K562 (cell line): ENCODE measurements around the gene UPF2. TPM values are rescaled to one million over a fixed set of nuclear protein-coding genes. Genes with fewer than 3 reads are reported as not detected.

Source experiments
- CBFB ChIP-seq: sonication (generic); formaldehyde crosslinking; IDR thresholded peaks from 2 replicates; pipeline ENCODE4 v1.4.0; 2020; ENCODE audit warnings: mild to moderate bottlenecking, missing genetic modification reagents
- EGR1 ChIP-seq: fragments of 450-650 bp; conservative IDR thresholded peaks from 2 replicates; pipeline ENCODE4 v1.6.1; 2017; ENCODE audit warnings: mild to moderate bottlenecking
- HMGN3 ChIP-seq: IDR thresholded peaks from 2 replicates; pipeline ENCODE4 v1.6.1; 2011; ENCODE audit warnings: borderline replicate concordance, low read depth, mild to moderate bottlenecking, mixed read lengths, low read length; ENCODE audit not compliant: insufficient read length; ENCODE audit errors: extremely low read depth
- MEF2D ChIP-seq: conservative IDR thresholded peaks from 2 replicates; pipeline ENCODE4 v1.6.1; 2016; ENCODE audit warnings: low read depth, missing genetic modification characterization, missing compliant biosample characterization
- POLR2A ChIP-seq: fragments of 450-650 bp; conservative IDR thresholded peaks from 2 replicates; pipeline ENCODE4 v1.6.1; 2016
- POLR2AphosphoS2 ChIP-seq: IDR thresholded peaks from 2 replicates; pipeline ENCODE4 v1.6.1; 2012; ENCODE audit warnings: low read length, improper control_type of control experiment
- RB1 ChIP-seq: fragments of 450-650 bp; IDR thresholded peaks from 2 replicates; pipeline ENCODE4 v1.6.1; 2017; ENCODE audit warnings: low read depth, mild to moderate bottlenecking
- U2AF1 ChIP-seq: fragments of 200-400 bp; formaldehyde crosslinking; optimal IDR thresholded peaks from 2 replicates; pipeline ENCODE3; 2017; ENCODE audit warnings: mild to moderate bottlenecking, low read depth, low read length, moderate library complexity
- ZNF24 ChIP-seq: fragments of 450-650 bp; IDR thresholded peaks from 2 replicates; pipeline ENCODE4 v1.6.1; 2016
- ZNF316 ChIP-seq: fragments of 450-650 bp; IDR thresholded peaks from 2 replicates; pipeline ENCODE4 v1.6.1; 2016
- ZNF431 ChIP-seq: sonication (generic); formaldehyde crosslinking; IDR thresholded peaks from 2 replicates; pipeline ENCODE4 v1.8.0; 2022; ENCODE audit warnings: mild to moderate bottlenecking, missing genetic modification reagents
- ZNF75A ChIP-seq: fragments of 450-650 bp; formaldehyde crosslinking; IDR thresholded peaks from 2 replicates; pipeline ENCODE4 v1.4.0; 2020; ENCODE audit warnings: mild to moderate bottlenecking
- ZNF778 ChIP-seq: fragments of 450-650 bp; formaldehyde crosslinking; IDR thresholded peaks from 2 replicates; pipeline ENCODE4 v1.4.0; 2020; ENCODE audit warnings: mild to moderate bottlenecking, moderate library complexity
- polyA plus RNA-seq, 8 experiments: library from polyadenylated mRNA; depleted of rRNA in 4 of 8; stranded (reverse) in 5 of 8; unstranded in 3 of 8; fragments of >200 nt; fragmentation: Nextera tagmentation in 2 of 8; fragmentation: Illumina TruSeq in 1 of 8; extraction: Ambion mirVana in 2 of 8; extraction: Trizol in 1 of 8; gene quantifications; 2 replicates each; pipeline versions ENCODE4 v1.2.1 to v1.2.3, GENCODE V29; 2011 to 2014; ENCODE audit warnings: inconsistent platforms in 1 of 8, missing spikeins in 1 of 8
- total RNA-seq, 7 experiments: library from RNA; depleted of rRNA in 6 of 7; stranded (reverse); fragments of >200 nt in 6 of 7; fragmentation: Illumina TruSeq in 2 of 7; extraction: Trizol in 2 of 7; gene quantifications; 2 replicates each; pipeline versions ENCODE4 v1.2.1 to v1.2.3, GENCODE V29; 2011 to 2021; ENCODE audit warnings: low replicate concordance in 1 of 7
- TF ChIP-seq, protein P1 (sequence below), 2 experiments: fragments of 450-650 bp in 1 of 2; IDR thresholded peaks; 2 replicates each; pipeline ENCODE4 v1.6.1; 2011 to 2017; ENCODE audit warnings: low read depth in 2 of 2, antibody characterized with exemption in 1 of 2, borderline replicate concordance in 1 of 2, low read length in 1 of 2, mild to moderate bottlenecking in 1 of 2, mixed read lengths in 1 of 2; ENCODE audit not compliant: control insufficient read depth in 1 of 2
- TF ChIP-seq, protein P2 (sequence below): sonication (generic); formaldehyde crosslinking; IDR thresholded peaks from 2 replicates; pipeline ENCODE4 v1.9.0; 2022; ENCODE audit warnings: mild to moderate bottlenecking, missing genetic modification reagents

Gene UPF2
- total and polyA plus RNA-seq, 9 of the 15 experiments (the other 6 are each of a cell fraction or from before 2014, with no cell fraction given), result 13.9 to 37.7 (median 23.7) TPM

DNA sequence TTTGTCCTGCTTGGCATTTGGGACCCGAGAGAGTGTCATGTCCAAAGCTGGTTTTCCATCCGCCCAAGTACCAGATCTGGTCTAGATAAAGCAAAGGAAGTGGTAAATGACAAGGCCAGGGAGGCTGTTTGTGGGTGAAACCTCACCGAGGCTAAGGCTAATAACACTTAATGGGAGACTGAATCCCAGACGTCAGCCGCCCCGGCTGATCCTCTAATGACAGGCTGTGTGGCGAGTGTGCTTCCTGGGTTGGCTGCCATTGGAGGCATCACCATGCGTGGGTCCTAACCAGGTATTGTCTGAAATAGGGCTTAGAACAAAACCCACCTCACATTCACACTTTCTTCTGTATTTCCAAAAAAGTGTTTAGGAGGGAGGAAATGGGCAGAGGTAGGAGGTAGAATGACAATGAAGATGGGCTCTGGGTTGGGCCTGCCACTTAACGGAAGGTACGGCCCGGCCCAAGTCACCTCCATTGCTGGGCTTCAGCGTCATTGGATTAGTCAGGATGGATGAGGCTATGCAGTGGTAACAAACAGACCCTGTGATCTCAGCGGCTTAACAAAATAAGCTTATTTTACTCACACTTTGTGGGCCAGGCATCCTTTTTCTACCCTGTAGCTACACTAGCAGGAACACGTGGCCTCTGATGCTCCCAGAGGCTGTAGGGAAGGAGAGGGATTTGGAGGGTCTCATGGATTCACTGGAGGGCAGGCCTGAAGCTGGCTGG lies 159.8 kb downstream of the UPF2 start (continued):
- TF ChIP-seq EGR1 (no peak), ZNF75A (CRISPR knock-in tag) (no peak), CBFB (CRISPR knock-in tag) (no peak), U2AF1 (no peak), ZNF431 (no peak), RB1 (no peak), HMGN3 (no peak), ZNF778 (no peak), POLR2A (peak; percentile 45), POLR2AphosphoS2 (0 out of 2 replicates have a peak, but pooled peaks have one; percentile 74), ZNF24 (no peak), ZNF316 (no peak), MEF2D (tag) (no peak)
- TF ChIP-seq, protein P1, sequence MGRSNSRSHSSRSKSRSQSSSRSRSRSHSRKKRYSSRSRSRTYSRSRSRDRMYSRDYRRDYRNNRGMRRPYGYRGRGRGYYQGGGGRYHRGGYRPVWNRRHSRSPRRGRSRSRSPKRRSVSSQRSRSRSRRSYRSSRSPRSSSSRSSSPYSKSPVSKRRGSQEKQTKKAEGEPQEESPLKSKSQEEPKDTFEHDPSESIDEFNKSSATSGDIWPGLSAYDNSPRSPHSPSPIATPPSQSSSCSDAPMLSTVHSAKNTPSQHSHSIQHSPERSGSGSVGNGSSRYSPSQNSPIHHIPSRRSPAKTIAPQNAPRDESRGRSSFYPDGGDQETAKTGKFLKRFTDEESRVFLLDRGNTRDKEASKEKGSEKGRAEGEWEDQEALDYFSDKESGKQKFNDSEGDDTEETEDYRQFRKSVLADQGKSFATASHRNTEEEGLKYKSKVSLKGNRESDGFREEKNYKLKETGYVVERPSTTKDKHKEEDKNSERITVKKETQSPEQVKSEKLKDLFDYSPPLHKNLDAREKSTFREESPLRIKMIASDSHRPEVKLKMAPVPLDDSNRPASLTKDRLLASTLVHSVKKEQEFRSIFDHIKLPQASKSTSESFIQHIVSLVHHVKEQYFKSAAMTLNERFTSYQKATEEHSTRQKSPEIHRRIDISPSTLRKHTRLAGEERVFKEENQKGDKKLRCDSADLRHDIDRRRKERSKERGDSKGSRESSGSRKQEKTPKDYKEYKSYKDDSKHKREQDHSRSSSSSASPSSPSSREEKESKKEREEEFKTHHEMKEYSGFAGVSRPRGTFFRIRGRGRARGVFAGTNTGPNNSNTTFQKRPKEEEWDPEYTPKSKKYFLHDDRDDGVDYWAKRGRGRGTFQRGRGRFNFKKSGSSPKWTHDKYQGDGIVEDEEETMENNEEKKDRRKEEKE (IDR thresholded peaks at IDR 0.05; ENCODE audit: borderline replicate concordance in 1 of 2, control insufficient read depth in 1 of 2, low read depth in 2 of 2, low read length in 1 of 2), result no peak
- TF ChIP-seq, protein P2, sequence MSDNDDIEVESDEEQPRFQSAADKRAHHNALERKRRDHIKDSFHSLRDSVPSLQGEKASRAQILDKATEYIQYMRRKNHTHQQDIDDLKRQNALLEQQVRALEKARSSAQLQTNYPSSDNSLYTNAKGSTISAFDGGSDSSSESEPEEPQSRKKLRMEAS (CRISPR knock-in tag), result 0 out of 2 replicates have a peak, but pooled peaks have one; percentile 12
